NB4 (cell line): ENCODE results near the gene TLCD1.

Experiments
- DNase-seq: peaks from one replicate; pipeline ENCODE4 v3.0.0; 2010; ENCODE audit warnings: low read depth
- H3K4me3 ChIP-seq: one replicate; pipeline ENCODE4 v1.5.1; 2011; ENCODE audit warnings: mild to moderate bottlenecking, low read depth, low read length, moderate library complexity
- MYC ChIP-seq: IDR thresholded peaks from 2 replicates; pipeline ENCODE4 v1.6.1; 2011; ENCODE audit warnings: low read depth, low read length
- POLR2A ChIP-seq: IDR thresholded peaks from 2 replicates; pipeline ENCODE4 v1.6.1; 2011; ENCODE audit warnings: mild to moderate bottlenecking; ENCODE audit not compliant: insufficient read length; ENCODE audit errors: extremely low read depth
- TF ChIP-seq, protein P1 (sequence below): IDR thresholded peaks from 2 replicates; pipeline ENCODE4 v1.6.1; 2011; ENCODE audit warnings: low read depth, low read length
- TF ChIP-seq, protein P2 (sequence below): IDR thresholded peaks from one replicate; pipeline ENCODE4 v1.5.1; 2012; ENCODE audit warnings: low read depth, low read length

TLCD1 gene

GRCh38 chr17:28733346-28733745 lies 7.3 kb upstream of the TLCD1 start:
- TF ChIP-seq, protein P1, sequence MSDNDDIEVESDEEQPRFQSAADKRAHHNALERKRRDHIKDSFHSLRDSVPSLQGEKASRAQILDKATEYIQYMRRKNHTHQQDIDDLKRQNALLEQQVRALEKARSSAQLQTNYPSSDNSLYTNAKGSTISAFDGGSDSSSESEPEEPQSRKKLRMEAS = no peak
- TF ChIP-seq POLR2A (no peak), MYC (no peak)
- TF ChIP-seq, protein P2, sequence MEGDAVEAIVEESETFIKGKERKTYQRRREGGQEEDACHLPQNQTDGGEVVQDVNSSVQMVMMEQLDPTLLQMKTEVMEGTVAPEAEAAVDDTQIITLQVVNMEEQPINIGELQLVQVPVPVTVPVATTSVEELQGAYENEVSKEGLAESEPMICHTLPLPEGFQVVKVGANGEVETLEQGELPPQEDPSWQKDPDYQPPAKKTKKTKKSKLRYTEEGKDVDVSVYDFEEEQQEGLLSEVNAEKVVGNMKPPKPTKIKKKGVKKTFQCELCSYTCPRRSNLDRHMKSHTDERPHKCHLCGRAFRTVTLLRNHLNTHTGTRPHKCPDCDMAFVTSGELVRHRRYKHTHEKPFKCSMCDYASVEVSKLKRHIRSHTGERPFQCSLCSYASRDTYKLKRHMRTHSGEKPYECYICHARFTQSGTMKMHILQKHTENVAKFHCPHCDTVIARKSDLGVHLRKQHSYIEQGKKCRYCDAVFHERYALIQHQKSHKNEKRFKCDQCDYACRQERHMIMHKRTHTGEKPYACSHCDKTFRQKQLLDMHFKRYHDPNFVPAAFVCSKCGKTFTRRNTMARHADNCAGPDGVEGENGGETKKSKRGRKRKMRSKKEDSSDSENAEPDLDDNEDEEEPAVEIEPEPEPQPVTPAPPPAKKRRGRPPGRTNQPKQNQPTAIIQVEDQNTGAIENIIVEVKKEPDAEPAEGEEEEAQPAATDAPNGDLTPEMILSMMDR = no peak
- no peak overlapping the region for H3K4me3 ChIP-seq
- DNase-seq = no peak

DNA sequence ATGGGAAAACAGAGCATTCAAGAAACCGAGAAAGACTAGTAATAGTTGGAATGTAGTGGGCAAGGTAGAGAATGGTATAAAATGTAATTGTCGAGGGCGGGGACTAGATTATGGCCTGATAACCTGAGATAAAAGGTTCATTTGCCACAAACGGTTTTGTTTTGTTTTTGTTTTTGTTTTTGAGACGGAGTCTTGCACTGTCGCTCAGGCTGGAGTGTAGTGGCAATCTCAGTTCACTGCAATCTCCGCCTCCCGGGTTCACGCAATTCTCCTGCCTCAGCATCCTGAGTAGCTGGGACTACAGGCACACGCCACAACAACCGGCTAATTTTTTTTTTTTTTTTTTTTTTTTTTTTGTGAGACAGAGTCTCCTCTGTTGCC lies 3.9 kb upstream of the TLCD1 start:
- TF ChIP-seq, protein P2 = no peak
- TF ChIP-seq POLR2A (no peak), MYC (no peak)
- TF ChIP-seq, protein P1 = no peak
- no peak overlapping the region for H3K4me3 ChIP-seq
- no peak for DNase-seq

- H3K4me3 ChIP-seq = peak within 1 kb of the TSS; percentile 82
- TF ChIP-seq, protein P1 = peak; percentile 70; the same call in 1 of the 2 replicates
- TF ChIP-seq POLR2A (peak; percentile 85), MYC (peak; percentile 75)
- TF ChIP-seq, protein P2 = no peak
- DNase-seq = peak; percentile 94
Observed at GRCh38 chr17:28728364-28729200, 2.5 kb upstream of the TLCD1 start, which contains the start of gene NEK8. Gene NEK8, plus strand, starts transcription at chr17:28728788. Its CDS starts 26 bp downstream, at chr17:28728814.

GRCh38 chr17:28726627-28727491 lies 826 bp upstream of the TLCD1 start:
- TF ChIP-seq, protein P1 = peak; percentile 31; the same call in 1 of the 2 replicates
- no peak for TF ChIP-seq POLR2A
- TF ChIP-seq MYC = peak; percentile 38; the same call in 1 of the 2 replicates
- TF ChIP-seq, protein P2 = peak; percentile 98
- peak; percentile 97 for DNase-seq
- H3K4me3 ChIP-seq = peak overlapping the region; percentile 82

DNA sequence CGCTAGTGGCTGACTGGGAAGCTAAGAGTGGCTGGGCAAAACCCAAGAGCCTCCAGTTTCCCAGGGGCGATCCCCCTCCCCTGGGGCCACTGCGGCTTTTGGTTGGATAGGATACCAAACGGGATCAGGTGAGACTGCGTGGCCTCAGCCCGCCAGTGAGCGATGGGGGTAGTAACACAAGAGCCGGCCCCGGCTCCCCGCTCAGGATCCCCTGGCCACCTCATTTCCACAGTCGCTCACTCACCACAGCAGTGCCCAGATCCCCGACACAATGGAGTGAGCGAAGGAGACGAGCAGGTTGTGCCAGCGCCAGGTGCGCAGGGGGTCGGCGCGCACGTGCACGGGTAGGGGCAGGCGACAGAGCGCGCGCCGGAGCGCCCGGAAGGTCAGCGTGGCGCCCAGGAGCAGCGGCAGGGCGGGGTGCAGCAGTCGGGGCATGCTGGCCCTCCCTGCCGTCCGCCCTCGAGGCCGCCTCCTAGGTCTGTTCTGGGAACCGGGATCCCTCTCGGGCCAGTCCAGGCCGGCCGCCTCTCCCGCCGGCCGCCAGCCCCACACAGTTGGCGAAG lies 290 bp downstream of the TLCD1 start:
- H3K4me3 ChIP-seq = peak overlapping the region; percentile 75
- peak; percentile 81 for TF ChIP-seq POLR2A
- TF ChIP-seq, protein P1 = peak; percentile 96
- TF ChIP-seq, protein P2 = no peak
- peak; percentile 94 for TF ChIP-seq MYC
- DNase-seq = peak; percentile 92
